ENCODE measurements around the gene NOS1AP. TPM values are rescaled to one million over a fixed set of nuclear protein-coding genes. Genes with fewer than 3 reads are reported as not detected.

The NOS1AP gene
- total and polyA plus RNA-seq, 2 donors from 2014 or later = 0.47 to 10.7 TPM

DNA sequence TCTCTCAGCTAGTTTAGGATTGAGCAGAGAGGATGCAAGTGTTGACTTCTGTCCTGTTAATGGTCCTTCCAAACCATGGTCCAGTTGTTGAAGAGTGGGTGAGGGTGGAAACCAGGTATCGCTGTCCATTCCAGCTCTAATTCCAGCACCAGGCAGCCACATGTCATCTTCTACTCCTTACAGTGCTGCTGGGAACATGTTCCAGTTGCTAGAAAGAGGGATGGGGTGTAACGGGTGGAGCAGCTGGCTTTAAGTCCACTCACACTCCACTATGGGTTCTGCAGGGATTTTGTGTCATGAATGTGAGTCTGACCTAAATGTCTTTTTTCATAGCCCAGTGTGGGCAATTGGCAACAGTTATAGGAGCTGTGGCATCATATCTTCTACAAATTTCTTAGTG lies 25.2 kb downstream of the NOS1AP start:
- Histone ChIP-seq H3K4me1 (ENCODE audit: control insufficient read depth in 2 of 3, insufficient read depth in 2 of 3, low read depth in 1 of 3, low read length in 3 of 3) (peaks cover 0 to 5% (median 4%) of the 10 kb centered on the region in 3 donors), H3K9me3 (ENCODE audit: control insufficient read depth in 2 of 3, insufficient read depth in 1 of 3, low read length in 3 of 3) (no peaks in the 10 kb centered on the region), H3K4me3 (ENCODE audit: low read length in 3 of 3) (no peak overlapping the region), H3K9ac (ENCODE audit: low read length in 3 of 3) (no peak overlapping the region), H3K27ac (ENCODE audit: low read depth in 2 of 2, low read length in 2 of 2) (no peak overlapping the region), H3K36me3 (ENCODE audit: control insufficient read depth in 2 of 3, insufficient read depth in 3 of 3, low read length in 3 of 3) (no peaks in the 10 kb centered on the region), H3K27me3 (ENCODE audit: control insufficient read depth, insufficient read depth, low read length) (no peaks in the 10 kb centered on the region)
- intact Hi-C loops (cut with DNase I) = no loop called here
- FAIRE-seq (no peak), DNase-seq (no peak)
- TF ChIP-seq, protein P1, sequence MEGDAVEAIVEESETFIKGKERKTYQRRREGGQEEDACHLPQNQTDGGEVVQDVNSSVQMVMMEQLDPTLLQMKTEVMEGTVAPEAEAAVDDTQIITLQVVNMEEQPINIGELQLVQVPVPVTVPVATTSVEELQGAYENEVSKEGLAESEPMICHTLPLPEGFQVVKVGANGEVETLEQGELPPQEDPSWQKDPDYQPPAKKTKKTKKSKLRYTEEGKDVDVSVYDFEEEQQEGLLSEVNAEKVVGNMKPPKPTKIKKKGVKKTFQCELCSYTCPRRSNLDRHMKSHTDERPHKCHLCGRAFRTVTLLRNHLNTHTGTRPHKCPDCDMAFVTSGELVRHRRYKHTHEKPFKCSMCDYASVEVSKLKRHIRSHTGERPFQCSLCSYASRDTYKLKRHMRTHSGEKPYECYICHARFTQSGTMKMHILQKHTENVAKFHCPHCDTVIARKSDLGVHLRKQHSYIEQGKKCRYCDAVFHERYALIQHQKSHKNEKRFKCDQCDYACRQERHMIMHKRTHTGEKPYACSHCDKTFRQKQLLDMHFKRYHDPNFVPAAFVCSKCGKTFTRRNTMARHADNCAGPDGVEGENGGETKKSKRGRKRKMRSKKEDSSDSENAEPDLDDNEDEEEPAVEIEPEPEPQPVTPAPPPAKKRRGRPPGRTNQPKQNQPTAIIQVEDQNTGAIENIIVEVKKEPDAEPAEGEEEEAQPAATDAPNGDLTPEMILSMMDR (IDR thresholded peaks at IDR 0.05; ENCODE audit: borderline replicate concordance, extremely low read depth, insufficient read depth) = no peak

DNA sequence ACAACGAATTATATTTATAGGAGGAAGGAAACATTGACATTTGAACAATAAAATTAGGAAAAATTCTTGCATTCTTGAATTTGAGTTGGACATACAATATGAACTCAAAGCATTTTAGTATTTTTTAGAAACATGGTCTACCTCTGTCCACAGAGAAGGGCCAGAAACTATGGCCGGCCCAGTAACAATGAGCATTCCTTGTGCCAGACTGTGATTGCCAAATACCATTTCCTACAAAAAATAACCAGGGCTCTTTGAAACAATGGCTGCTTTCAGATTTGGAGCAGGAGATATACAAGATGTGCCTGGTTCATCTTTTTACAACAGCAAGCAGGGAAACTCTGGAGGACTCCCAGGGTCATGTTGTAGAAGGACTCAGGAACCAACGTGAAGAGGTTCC lies 38.4 kb downstream of the NOS1AP start:
- Histone ChIP-seq H3K4me3 (ENCODE audit: low read length in 3 of 3) (no peak overlapping the region), H3K27me3 (ENCODE audit: control insufficient read depth, insufficient read depth, low read length) (no peaks in the 10 kb centered on the region), H3K27ac (ENCODE audit: low read depth in 2 of 2, low read length in 2 of 2) (no peak overlapping the region), H3K9me3 (ENCODE audit: control insufficient read depth in 2 of 3, insufficient read depth in 1 of 3, low read length in 3 of 3) (no peaks in the 10 kb centered on the region), H3K4me1 (ENCODE audit: control insufficient read depth in 2 of 3, insufficient read depth in 2 of 3, low read depth in 1 of 3, low read length in 3 of 3) (no peaks in the 10 kb centered on the region), H3K9ac (ENCODE audit: low read length in 3 of 3) (no peak overlapping the region), H3K36me3 (ENCODE audit: control insufficient read depth in 2 of 3, insufficient read depth in 3 of 3, low read length in 3 of 3) (no peaks in the 10 kb centered on the region)
- TF ChIP-seq, protein P1 (IDR thresholded peaks at IDR 0.05; ENCODE audit: borderline replicate concordance, extremely low read depth, insufficient read depth) = no peak
- intact Hi-C loops (cut with DNase I) = no loop called here
- no peak for FAIRE-seq
- no peak for DNase-seq

DNA sequence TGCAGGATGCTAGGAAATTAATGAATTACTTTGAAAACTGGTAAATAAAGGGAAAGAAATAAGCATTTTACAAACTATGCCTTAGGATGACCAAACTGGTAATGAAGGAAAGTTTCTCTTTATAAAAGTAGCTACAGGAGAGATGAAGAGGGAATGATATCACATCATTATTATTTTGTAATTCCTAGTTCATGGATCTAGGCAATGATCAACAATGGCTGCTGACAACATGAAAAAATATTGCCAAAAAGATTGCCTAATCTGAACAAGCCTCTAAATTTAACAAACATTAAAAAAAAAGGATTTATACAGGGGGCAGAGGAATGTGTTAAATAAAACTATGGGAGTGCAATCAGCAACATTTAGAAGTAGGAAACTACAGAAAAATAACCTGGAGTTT lies 38.9 kb downstream of the NOS1AP start:
- Histone ChIP-seq H3K27me3 (ENCODE audit: control insufficient read depth, insufficient read depth, low read length) (no peaks in the 10 kb centered on the region), H3K36me3 (ENCODE audit: control insufficient read depth in 2 of 3, insufficient read depth in 3 of 3, low read length in 3 of 3) (no peaks in the 10 kb centered on the region), H3K9ac (ENCODE audit: low read length in 3 of 3) (no peak overlapping the region), H3K9me3 (ENCODE audit: control insufficient read depth in 2 of 3, insufficient read depth in 1 of 3, low read length in 3 of 3) (no peaks in the 10 kb centered on the region), H3K27ac (ENCODE audit: low read depth in 2 of 2, low read length in 2 of 2) (no peak overlapping the region), H3K4me1 (ENCODE audit: control insufficient read depth in 2 of 3, insufficient read depth in 2 of 3, low read depth in 1 of 3, low read length in 3 of 3) (no peaks in the 10 kb centered on the region), H3K4me3 (ENCODE audit: low read length in 3 of 3) (no peak overlapping the region)
- intact Hi-C loops (cut with DNase I) = no loop called here
- TF ChIP-seq, protein P1 (IDR thresholded peaks at IDR 0.05; ENCODE audit: borderline replicate concordance, extremely low read depth, insufficient read depth) = no peak
- FAIRE-seq (no peak), DNase-seq (no peak)

DNA sequence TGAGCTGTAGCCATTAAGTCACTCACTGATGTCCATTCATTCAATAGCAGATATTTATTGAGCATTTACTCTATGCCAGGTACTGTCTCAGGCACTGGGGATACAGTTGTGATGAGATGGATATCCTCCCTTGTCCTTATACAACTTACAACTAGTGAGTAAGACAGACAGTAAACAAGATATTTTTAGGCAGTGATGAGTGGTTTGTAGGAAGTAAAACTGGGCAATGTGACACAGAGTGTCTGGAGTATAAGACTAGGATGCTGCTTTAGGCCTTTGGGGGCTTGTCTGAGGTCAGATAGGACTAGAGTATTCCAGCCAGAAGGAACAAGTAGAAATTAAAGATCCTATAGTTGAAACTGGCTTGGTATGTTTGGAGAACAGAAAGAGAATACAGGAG lies 41.4 kb downstream of the NOS1AP start:
- no peaks in the 10 kb centered on the region for H3K27me3 ChIP-seq (ENCODE audit: control insufficient read depth, insufficient read depth, low read length)
- H3K27ac ChIP-seq (ENCODE audit: low read depth in 2 of 2, low read length in 2 of 2) = no peak overlapping the region
- intact Hi-C loops (cut with DNase I) = no loop called here
- no peak for DNase-seq
- no peak overlapping the region for H3K4me3 ChIP-seq (ENCODE audit: low read length in 3 of 3)
- H3K36me3 ChIP-seq (ENCODE audit: control insufficient read depth in 2 of 3, insufficient read depth in 3 of 3, low read length in 3 of 3) = no peaks in the 10 kb centered on the region
- H3K9me3 ChIP-seq (ENCODE audit: control insufficient read depth in 2 of 3, insufficient read depth in 1 of 3, low read length in 3 of 3) = no peaks in the 10 kb centered on the region
- TF ChIP-seq, protein P1 (IDR thresholded peaks at IDR 0.05; ENCODE audit: borderline replicate concordance, extremely low read depth, insufficient read depth) = no peak
- FAIRE-seq = no peak
- H3K9ac ChIP-seq (ENCODE audit: low read length in 3 of 3) = no peak overlapping the region
- H3K4me1 ChIP-seq (ENCODE audit: control insufficient read depth in 2 of 3, insufficient read depth in 2 of 3, low read depth in 1 of 3, low read length in 3 of 3) = peaks cover 0 to 3% (median 0%) of the 10 kb centered on the region in 3 donors
